ENCODE data around the gene GPRC5A.

GRCh38 chr12:12912711-12913110 lies 21.3 kb downstream of the GPRC5A start:
- TF ChIP-seq CTCF (tag by site-specific recombination; IDR thresholded peaks at IDR 0.05) (no peak), YY1 (tag by site-specific recombination; IDR thresholded peaks at IDR 0.05) (no peak), ZNF132 (tag by site-specific recombination; IDR thresholded peaks at IDR 0.05; ENCODE audit: borderline replicate concordance) (no peak), ZNF629 (tag by site-specific recombination; IDR thresholded peaks at IDR 0.05) (no peak), ZNF777 (tag by site-specific recombination; IDR thresholded peaks at IDR 0.05; ENCODE audit: borderline replicate concordance) (no peak), ZNF843 (tag by site-specific recombination; IDR thresholded peaks at IDR 0.05) (no peak), ZBTB8A (tag by site-specific recombination; IDR thresholded peaks at IDR 0.05) (no peak), KLF16 (tag by site-specific recombination; IDR thresholded peaks at IDR 0.05) (no peak), ZNF366 (tag by site-specific recombination; conservative IDR thresholded peaks at IDR 0.05) (no peak)

Data from HEK293 (cell line).